SU-DHL-6 (cell line): ENCODE measurements around the gene RNF167.

Experiments used
- H2AFZ ChIP-seq: fragments of 200-600 bp; sonication (generic); 2 replicates; pipeline ENCODE4 v1.6.1; 2014; ENCODE audit warnings: low read depth, mild to moderate bottlenecking, moderate library complexity, mixed read lengths, antibody characterized with exemption, low read length; ENCODE audit not compliant: severe bottlenecking
- H3F3A ChIP-seq: fragments of 200-600 bp; shearing (Covaris generic); 2 replicates; pipeline ENCODE4 v1.6.0; 2016; ENCODE audit warnings: antibody characterized with exemption, mild to moderate bottlenecking; ENCODE audit not compliant: insufficient read depth
- H3K27ac ChIP-seq: fragments of 200-600 bp; sonication (generic); 2 replicates; pipeline ENCODE4 v1.5.1; 2016; ENCODE audit warnings: low read depth, mild to moderate bottlenecking, low read length, moderate library complexity, mixed read lengths
- H3K27me3 ChIP-seq: fragments of 200-600 bp; sonication (generic), shearing (Covaris generic); 2 replicates; pipeline ENCODE4 v1.6.0; 2014; ENCODE audit warnings: mild to moderate bottlenecking, low read length
- H3K36me3 ChIP-seq: fragments of 200-600 bp; sonication (generic); 2 replicates; pipeline ENCODE4 v1.6.1; 2014; ENCODE audit warnings: mild to moderate bottlenecking, low read length, mixed read lengths
- H3K4me2 ChIP-seq: fragments of 300-600, 200-600 bp; shearing (Covaris generic), sonication (generic); 2 replicates; pipeline ENCODE4 v1.6.0; 2014; ENCODE audit warnings: low read length, low read depth, mild to moderate bottlenecking; ENCODE audit not compliant: poor library complexity, severe bottlenecking
- H3K4me3 ChIP-seq: fragments of 200-600 bp; sonication (generic); 2 replicates; pipeline ENCODE4 v1.5.1; 2014; ENCODE audit warnings: antibody characterized with exemption, low read length, mild to moderate bottlenecking, mixed read lengths; ENCODE audit not compliant: insufficient read depth, poor library complexity, severe bottlenecking
- H3K79me2 ChIP-seq: fragments of 200-600 bp; sonication (generic); 2 replicates; pipeline ENCODE4 v1.6.1; 2014; ENCODE audit warnings: mild to moderate bottlenecking, low read length, moderate library complexity; ENCODE audit not compliant: insufficient read depth
- H3K9ac ChIP-seq: fragments of 200-600 bp; sonication (generic); 2 replicates; pipeline ENCODE4 v1.7.0; 2014; ENCODE audit warnings: mild to moderate bottlenecking, low read length
- H3K9me2 ChIP-seq: fragments of 200-600 bp; sonication (generic); replicated peaks from 2 replicates; pipeline ENCODE4 v1.6.1; 2014; ENCODE audit warnings: low read length; ENCODE audit not compliant: insufficient read depth
- H3K9me3 ChIP-seq: fragments of 200-600 bp; sonication (generic); 2 replicates; pipeline ENCODE4 v1.6.1; 2014; ENCODE audit warnings: low read length, mixed read lengths; ENCODE audit not compliant: insufficient read depth
- H4K20me1 ChIP-seq: fragments of 200-600 bp; sonication (generic); 2 replicates; pipeline ENCODE4 v1.6.1; 2014; ENCODE audit warnings: low read depth, mild to moderate bottlenecking, antibody characterized with exemption, low read length, moderate library complexity, mixed read lengths
- EZH2phosphoT487 ChIP-seq: fragments of 200-600 bp; sonication (generic), shearing (Covaris generic); conservative IDR thresholded peaks from 2 replicates; pipeline ENCODE4 v1.6.1; 2018; ENCODE audit warnings: mild to moderate bottlenecking, antibody characterized with exemption, low read length, moderate library complexity, mixed read lengths
- TF ChIP-seq, protein P1 (sequence below): fragments of 200-600 bp; sonication (generic); IDR thresholded peaks from one replicate; pipeline ENCODE4 v1.5.1; 2017; ENCODE audit warnings: antibody characterized with exemption, mild to moderate bottlenecking, low read length, moderate library complexity; ENCODE audit not compliant: insufficient read depth, poor library complexity, severe bottlenecking

The RNF167 gene

DNA sequence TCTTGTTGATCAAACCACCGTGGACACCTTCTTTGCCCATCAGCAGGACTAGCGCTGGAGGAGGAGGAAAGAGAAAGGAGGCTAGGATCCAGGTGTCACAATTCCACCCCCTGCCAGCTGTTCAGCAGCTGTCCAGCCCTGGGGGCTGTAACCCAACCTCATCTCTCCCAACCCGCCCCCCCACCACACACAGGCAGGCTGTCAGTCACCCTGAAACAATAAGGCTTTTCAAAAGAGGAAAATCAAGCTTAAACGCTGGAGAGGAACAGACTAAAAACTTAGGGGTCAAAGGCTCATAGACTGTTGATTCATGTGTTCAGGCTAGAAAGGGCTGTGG is 5.8 kb downstream of the RNF167 start:
- Histone ChIP-seq H3K27me3 (no peaks in the 10 kb centered on the region), H3K4me2 (peak overlapping the region; percentile 90), H3K27ac (peak overlapping the region; percentile 100), H3K9me2 (no peaks in the 10 kb centered on the region), H3K4me3 (peak overlapping the region; percentile 100), H3K9ac (peak overlapping the region; percentile 100), H3K36me3 (peaks cover 11% of the 10 kb centered on the region; the same call in 1 of the 2 replicates), H3K9me3 (no peaks in the 10 kb centered on the region), H3F3A (peaks cover 70% of the 10 kb centered on the region), H4K20me1 (peaks cover 3% of the 10 kb centered on the region; the same call in 1 of the 2 replicates), H3K79me2 (peaks cover 57% of the 10 kb centered on the region), H2AFZ (no peak overlapping the region)
- TF ChIP-seq, protein P1, sequence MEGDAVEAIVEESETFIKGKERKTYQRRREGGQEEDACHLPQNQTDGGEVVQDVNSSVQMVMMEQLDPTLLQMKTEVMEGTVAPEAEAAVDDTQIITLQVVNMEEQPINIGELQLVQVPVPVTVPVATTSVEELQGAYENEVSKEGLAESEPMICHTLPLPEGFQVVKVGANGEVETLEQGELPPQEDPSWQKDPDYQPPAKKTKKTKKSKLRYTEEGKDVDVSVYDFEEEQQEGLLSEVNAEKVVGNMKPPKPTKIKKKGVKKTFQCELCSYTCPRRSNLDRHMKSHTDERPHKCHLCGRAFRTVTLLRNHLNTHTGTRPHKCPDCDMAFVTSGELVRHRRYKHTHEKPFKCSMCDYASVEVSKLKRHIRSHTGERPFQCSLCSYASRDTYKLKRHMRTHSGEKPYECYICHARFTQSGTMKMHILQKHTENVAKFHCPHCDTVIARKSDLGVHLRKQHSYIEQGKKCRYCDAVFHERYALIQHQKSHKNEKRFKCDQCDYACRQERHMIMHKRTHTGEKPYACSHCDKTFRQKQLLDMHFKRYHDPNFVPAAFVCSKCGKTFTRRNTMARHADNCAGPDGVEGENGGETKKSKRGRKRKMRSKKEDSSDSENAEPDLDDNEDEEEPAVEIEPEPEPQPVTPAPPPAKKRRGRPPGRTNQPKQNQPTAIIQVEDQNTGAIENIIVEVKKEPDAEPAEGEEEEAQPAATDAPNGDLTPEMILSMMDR = no peak
- no peak for TF ChIP-seq EZH2phosphoT487

DNA sequence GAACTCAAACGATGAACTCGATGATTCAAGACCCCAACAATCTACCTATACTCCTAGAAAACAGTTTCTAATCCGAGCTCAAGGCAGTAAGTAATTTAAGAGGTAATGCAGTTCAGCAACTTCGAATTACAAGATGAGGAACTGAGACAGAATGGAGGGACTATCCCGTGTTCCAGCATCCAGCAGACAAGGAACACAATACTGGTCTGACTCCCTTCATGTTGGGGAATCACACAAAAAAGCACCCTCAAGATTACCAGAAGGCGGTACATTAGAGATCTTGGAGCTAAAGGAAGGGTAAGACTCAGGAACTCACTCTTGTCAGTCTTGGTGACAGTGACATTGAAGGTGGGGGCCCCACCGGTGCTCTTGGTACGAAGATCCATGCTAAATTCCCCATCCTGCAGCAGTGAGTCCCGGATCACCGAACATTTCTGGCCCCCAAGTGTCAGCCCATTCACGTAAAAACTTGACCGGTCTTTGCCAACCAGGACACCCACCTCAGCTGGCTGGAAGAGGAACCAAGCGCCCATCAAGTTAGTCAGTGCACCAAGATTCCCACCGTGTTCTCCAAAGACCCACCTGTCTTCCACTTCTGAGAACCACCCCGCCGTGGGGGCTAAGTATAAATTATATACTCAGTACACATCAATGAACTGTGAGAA is 6.4 kb downstream of the RNF167 start:
- Histone ChIP-seq H3K27ac (peak overlapping the region; percentile 100), H3K4me3 (peak overlapping the region; percentile 100), H2AFZ (no peak overlapping the region), H3K9me2 (no peaks in the 10 kb centered on the region), H3F3A (peaks cover 65% of the 10 kb centered on the region), H4K20me1 (peaks cover 3% of the 10 kb centered on the region; the same call in 1 of the 2 replicates), H3K79me2 (peaks cover 52% of the 10 kb centered on the region), H3K4me2 (peak overlapping the region; percentile 90), H3K27me3 (no peaks in the 10 kb centered on the region), H3K9me3 (no peaks in the 10 kb centered on the region), H3K9ac (peak overlapping the region; percentile 100), H3K36me3 (peaks cover 11% of the 10 kb centered on the region; the same call in 1 of the 2 replicates)
- TF ChIP-seq EZH2phosphoT487 = no peak
- TF ChIP-seq, protein P1 = no peak

DNA sequence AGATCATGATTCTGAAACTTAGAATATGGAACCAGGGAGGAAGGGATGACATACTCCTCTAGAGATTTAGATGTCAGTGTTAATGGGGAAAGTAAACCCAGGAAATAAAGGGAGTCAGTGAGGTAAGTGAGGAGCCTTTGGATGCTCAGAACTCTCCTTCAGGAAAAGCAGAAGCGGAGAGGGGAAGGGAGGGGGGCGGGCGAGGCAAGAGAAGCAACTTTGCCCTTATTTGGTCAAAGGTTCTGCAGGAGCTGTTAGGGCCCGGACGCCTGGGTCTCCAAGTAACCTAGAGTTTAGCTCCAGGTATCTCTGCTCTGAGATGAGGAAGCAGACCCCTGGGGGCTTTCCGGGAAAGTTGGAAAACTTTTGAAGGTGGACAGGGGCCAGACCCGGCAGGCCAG is 6.9 kb downstream of the RNF167 start:
- Histone ChIP-seq H4K20me1 (peaks cover 3% of the 10 kb centered on the region; the same call in 1 of the 2 replicates), H3F3A (peaks cover 59% of the 10 kb centered on the region), H3K9ac (peak overlapping the region; percentile 100), H3K27me3 (no peaks in the 10 kb centered on the region), H2AFZ (no peak overlapping the region), H3K36me3 (peaks cover 11% of the 10 kb centered on the region; the same call in 1 of the 2 replicates), H3K4me3 (peak overlapping the region; percentile 100), H3K27ac (peak overlapping the region; percentile 100), H3K79me2 (peaks cover 46% of the 10 kb centered on the region), H3K4me2 (peak overlapping the region; percentile 90), H3K9me2 (no peaks in the 10 kb centered on the region), H3K9me3 (no peaks in the 10 kb centered on the region)
- TF ChIP-seq, protein P1 = no peak
- no peak for TF ChIP-seq EZH2phosphoT487
